ENCODE results near the gene GLG1. TPM values are rescaled to one million over a fixed set of nuclear protein-coding genes. Genes with fewer than 3 reads are reported as not detected.
"Not testable (repeated sequence)": the region's sequence is repeated elsewhere in the genome, so short reads cannot be mapped to it uniquely, and the experiment has no call there.

GLG1 gene
- polyA plus RNA-seq, 1 donor from 2014 or later, result 36.6 TPM

- Histone ChIP-seq H3K36me3 (ENCODE audit: insufficient read depth, low read length) (no peaks in the 10 kb centered on the region), H2AFZ (ENCODE audit: low read depth, low read length) (no peak overlapping the region), H3K27ac (ENCODE audit: low read length) (no peak overlapping the region), H3K9me3 (ENCODE audit: low read length) (no peaks in the 10 kb centered on the region), H3K4me2 (ENCODE audit: low read length) (no peak overlapping the region), H3K9me2 (ENCODE audit: insufficient read depth, low read length) (no peaks in the 10 kb centered on the region), H3K9ac (ENCODE audit: low read length) (no peak overlapping the region), H3K4me3 (ENCODE audit: low read length) (no peak overlapping the region), H4K20me1 (ENCODE audit: insufficient read depth) (no peaks in the 10 kb centered on the region), H3K79me2 (replicated peaks; ENCODE audit: insufficient read depth, low read length) (no peaks in the 10 kb centered on the region), H3F3A (ENCODE audit: insufficient read depth, low read length, poor library complexity, severe bottlenecking) (no peaks in the 10 kb centered on the region), H3K27me3 (ENCODE audit: insufficient read depth, low read depth, low read length) (no peaks in the 10 kb centered on the region)
- TF ChIP-seq RAD21 (conservative IDR thresholded peaks at IDR 0.05) (no peak), SMC3 (conservative IDR thresholded peaks at IDR 0.05; ENCODE audit: poor library complexity) (no peak), CTCF (IDR thresholded peaks at IDR 0.05; ENCODE audit: poor library complexity, severe bottlenecking) (no peak), POLR2AphosphoS5 (IDR thresholded peaks at IDR 0.05) (no peak), TAF1 (IDR thresholded peaks at IDR 0.05; ENCODE audit: low read depth) (no peak), REST (IDR thresholded peaks at IDR 0.05; ENCODE audit: borderline replicate concordance) (no peak)
These were observed 82.0 kb downstream of the GLG1 start for GRCh38 chr16:74524926-74525325.

GRCh38 chr16:74524117-74524516 is 82.8 kb downstream of the GLG1 start:
- H3K4me3 ChIP-seq (ENCODE audit: low read length), result no peak overlapping the region
- no peaks in the 10 kb centered on the region for H3K9me3 ChIP-seq (ENCODE audit: low read length)
- no peaks in the 10 kb centered on the region for H3K79me2 ChIP-seq (replicated peaks; ENCODE audit: insufficient read depth, low read length)
- H3F3A ChIP-seq (ENCODE audit: insufficient read depth, low read length, poor library complexity, severe bottlenecking), result no peaks in the 10 kb centered on the region
- H3K9me2 ChIP-seq (ENCODE audit: insufficient read depth, low read length), result no peaks in the 10 kb centered on the region
- H3K4me2 ChIP-seq (ENCODE audit: low read length), result no peak overlapping the region
- no peak overlapping the region for H3K9ac ChIP-seq (ENCODE audit: low read length)
- TF ChIP-seq REST (IDR thresholded peaks at IDR 0.05; ENCODE audit: borderline replicate concordance) (no peak), RAD21 (conservative IDR thresholded peaks at IDR 0.05) (no peak), POLR2AphosphoS5 (IDR thresholded peaks at IDR 0.05) (no peak), TAF1 (IDR thresholded peaks at IDR 0.05; ENCODE audit: low read depth) (no peak), EZH2 (IDR thresholded peaks at IDR 0.05; ENCODE audit: borderline replicate concordance, insufficient read depth, low read length, poor library complexity, severe bottlenecking) (no peak), EP300 (conservative IDR thresholded peaks at IDR 0.05; ENCODE audit: poor library complexity, severe bottlenecking) (no peak), MXI1 (conservative IDR thresholded peaks at IDR 0.05; ENCODE audit: poor library complexity, severe bottlenecking) (no peak)
- H4K20me1 ChIP-seq (ENCODE audit: insufficient read depth), result no peaks in the 10 kb centered on the region
- H3K36me3 ChIP-seq (ENCODE audit: insufficient read depth, low read length), result no peaks in the 10 kb centered on the region
- H2AFZ ChIP-seq (ENCODE audit: low read depth, low read length), result no peak overlapping the region
- no peak overlapping the region for H3K27ac ChIP-seq (ENCODE audit: low read length)
- no peaks in the 10 kb centered on the region for H3K27me3 ChIP-seq (ENCODE audit: insufficient read depth, low read depth, low read length)

- H3K27me3 ChIP-seq (ENCODE audit: insufficient read depth, low read depth, low read length); H3K79me2 ChIP-seq (replicated peaks; ENCODE audit: insufficient read depth, low read length); H4K20me1 ChIP-seq (ENCODE audit: insufficient read depth); H3F3A ChIP-seq (ENCODE audit: insufficient read depth, low read length, poor library complexity, severe bottlenecking); H3K9me2 ChIP-seq (ENCODE audit: insufficient read depth, low read length); H2AFZ ChIP-seq (ENCODE audit: low read depth, low read length); H3K9ac ChIP-seq (ENCODE audit: low read length); H3K36me3 ChIP-seq (ENCODE audit: insufficient read depth, low read length); H3K4me3 ChIP-seq (ENCODE audit: low read length); H3K4me2 ChIP-seq (ENCODE audit: low read length); H3K27ac ChIP-seq (ENCODE audit: low read length); H3K9me3 ChIP-seq (ENCODE audit: low read length): not testable (repeated sequence)
These were observed 83.2 kb downstream of the GLG1 start for GRCh38 chr16:74523706-74524105.

All from neural cell (in vitro differentiated cells).